GM12872 (cell line): ENCODE results near the gene LRRC8B.

Source experiments
- TF ChIP-seq, protein P1 (sequence below): IDR thresholded peaks from 3 replicates; pipeline ENCODE4 v1.5.1; 2011; ENCODE audit warnings: low read depth, mild to moderate bottlenecking, low read length, moderate library complexity; ENCODE audit not compliant: insufficient read depth

Gene LRRC8B

DNA sequence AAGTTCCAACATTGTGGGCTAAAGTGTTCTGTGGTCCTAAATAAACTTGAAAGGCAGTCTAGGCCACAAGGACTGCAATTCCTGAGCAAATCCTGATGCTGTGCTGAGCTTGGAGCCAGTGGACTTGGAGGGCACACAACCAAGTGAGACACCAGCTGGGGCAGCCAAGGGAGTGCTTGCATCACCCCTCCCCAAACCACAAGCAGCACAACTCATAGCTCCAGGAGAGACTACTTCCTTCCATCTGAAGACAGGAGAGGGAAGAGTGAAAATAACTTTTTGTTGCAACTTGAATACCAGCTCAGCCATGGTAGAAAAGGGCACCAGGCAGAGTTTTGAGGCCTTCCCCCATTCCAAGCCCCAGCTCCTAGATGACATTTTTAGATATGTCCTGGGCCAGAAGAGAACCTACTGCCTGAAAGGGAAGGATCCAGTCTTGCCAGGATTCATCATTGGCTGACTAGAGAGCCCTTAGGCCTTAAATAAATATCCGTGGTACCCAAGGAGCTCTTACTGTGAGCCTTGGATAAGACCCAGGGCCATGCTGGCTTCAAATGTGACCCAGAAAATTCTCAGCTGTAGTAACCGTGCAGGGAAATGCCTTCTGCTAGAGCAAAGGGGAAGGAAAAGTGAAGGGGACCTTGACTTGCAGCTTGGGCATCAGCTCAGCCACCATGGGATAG lies 35.4 kb upstream of the LRRC8B start:
- TF ChIP-seq, protein P1, sequence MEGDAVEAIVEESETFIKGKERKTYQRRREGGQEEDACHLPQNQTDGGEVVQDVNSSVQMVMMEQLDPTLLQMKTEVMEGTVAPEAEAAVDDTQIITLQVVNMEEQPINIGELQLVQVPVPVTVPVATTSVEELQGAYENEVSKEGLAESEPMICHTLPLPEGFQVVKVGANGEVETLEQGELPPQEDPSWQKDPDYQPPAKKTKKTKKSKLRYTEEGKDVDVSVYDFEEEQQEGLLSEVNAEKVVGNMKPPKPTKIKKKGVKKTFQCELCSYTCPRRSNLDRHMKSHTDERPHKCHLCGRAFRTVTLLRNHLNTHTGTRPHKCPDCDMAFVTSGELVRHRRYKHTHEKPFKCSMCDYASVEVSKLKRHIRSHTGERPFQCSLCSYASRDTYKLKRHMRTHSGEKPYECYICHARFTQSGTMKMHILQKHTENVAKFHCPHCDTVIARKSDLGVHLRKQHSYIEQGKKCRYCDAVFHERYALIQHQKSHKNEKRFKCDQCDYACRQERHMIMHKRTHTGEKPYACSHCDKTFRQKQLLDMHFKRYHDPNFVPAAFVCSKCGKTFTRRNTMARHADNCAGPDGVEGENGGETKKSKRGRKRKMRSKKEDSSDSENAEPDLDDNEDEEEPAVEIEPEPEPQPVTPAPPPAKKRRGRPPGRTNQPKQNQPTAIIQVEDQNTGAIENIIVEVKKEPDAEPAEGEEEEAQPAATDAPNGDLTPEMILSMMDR, result no peak

DNA sequence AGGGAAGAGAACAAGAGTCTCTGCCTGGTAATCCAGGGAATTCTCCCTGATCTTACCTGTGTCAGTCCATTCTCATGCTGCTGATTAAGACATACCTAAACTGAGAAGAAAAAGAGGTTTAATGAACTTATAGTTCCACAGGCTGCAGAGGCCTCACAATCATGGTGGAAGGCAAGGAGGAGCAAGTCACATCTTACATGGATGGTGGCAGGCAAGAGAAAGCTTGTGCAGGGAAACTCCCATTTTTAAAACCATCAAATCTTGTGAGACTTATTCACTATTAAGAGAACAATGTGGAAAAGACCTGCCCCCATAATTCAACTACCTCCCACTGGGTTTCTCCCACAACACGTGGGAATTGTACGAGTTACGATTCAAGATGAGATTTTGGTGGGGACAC lies 34.2 kb upstream of the LRRC8B start:
- TF ChIP-seq, protein P1, result no peak

DNA sequence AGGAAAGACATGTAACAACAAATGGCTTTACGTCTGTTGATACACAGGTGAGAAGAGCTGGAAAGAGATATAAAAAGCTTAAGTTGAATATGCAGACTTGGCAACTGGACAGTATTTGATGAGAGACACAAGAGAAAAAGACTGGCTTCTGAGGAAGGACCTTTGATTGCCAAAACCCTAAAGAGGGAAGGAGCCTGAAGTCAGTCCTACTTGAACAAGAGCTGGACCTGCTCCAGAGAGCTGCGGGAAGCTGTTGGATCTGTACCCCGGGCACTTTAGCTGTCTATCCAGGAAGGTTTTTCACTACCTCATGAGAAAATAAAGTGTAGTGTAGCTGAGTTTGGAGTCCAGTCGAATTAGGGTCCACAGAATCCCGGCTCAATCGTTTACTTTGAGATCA lies 25.3 kb upstream of the LRRC8B start:
- TF ChIP-seq, protein P1, result no peak

DNA sequence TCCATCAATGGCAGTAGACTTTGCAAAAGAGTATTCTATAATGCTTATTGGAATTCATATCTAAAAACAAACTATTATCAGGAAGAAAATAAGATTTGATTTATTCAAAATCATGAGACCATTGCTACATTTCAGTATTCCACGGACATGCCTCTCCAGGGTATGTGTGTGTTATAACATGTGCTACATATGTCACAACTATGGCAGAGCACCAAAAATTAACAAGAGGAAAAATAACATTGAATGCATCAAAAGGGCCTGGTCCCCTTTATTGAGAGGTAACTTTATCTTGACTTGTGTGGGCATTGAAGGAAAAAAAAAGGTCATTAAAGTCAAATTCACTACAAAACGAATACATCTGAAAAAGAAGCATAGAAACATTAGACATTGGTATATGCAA lies 22.6 kb upstream of the LRRC8B start:
- TF ChIP-seq, protein P1, result no peak

DNA sequence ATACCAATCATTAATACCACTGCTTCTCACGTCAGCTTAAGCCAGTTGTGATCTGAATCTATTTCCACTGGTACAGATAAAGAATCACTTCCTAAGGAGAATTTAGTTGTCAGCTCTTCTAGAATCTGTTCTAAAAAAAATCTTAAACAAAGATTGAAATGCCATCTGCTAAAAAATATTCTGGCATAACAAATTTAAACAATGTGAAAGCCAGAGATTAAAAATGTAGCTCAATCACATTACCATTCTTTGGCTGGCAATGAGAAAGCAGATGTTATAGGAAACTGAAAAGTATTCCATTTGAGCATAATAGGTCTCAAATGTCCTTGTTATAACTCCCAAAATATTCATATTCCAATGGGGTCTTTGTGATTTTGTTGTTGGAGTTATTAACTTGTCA lies 21.7 kb upstream of the LRRC8B start:
- TF ChIP-seq, protein P1, result no peak

DNA sequence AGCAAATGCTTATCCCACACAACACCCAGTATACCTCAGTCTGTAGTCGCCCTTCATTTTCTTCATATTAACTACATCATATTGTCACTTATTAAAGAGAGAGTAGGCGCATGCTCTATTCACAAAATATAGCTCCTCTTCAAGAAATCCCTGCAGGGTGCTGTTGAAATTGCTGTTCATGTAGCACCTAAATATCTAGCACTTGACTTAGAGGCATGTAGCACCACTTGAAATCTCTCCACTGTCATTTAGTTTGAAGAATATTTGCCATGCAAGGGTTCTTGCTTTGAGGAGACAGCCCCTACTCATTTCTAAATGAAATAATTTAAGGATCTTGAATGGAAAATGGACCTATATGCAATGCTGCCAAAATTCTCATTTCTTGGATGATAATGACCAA lies 20.9 kb upstream of the LRRC8B start:
- TF ChIP-seq, protein P1, result no peak

DNA sequence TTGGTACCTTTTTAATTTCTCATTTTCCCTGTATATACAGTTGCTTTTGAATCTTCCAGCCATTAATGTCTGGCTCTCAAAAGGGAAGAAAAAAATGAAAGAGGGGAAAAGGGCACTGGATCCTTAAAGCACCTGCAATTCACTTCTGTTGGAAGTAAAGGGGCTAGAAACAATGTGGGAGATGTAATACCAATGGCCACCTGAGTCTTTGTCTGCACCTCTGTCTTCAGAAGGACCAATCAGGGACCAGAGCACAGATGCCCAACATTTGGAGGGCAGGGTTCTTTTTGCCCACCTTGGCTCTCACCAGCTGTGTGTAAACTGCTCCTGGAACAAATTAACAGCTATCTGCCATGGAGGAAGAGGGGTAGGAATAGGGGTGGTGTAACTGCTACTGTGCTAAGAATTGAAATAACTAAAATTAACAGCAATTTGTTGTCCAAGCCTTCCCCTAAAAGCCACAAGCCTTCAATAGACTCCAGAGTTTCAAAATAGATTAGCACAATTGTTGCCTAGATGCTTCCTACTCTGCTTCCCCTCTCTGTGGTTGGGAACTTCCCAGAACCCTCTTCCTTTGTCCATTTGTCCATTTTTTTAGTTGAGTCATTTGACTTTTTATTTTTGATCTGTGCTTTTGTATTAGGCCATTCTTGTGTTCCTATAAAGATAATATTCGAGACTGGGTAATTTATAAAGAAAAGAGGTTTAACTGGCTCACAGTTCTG lies 11.5 kb upstream of the LRRC8B start:
- TF ChIP-seq, protein P1, result no peak
